GM12878 (cell line): Measurements from ENCODE around the gene SYNGR3. TPM values are rescaled to one million over a fixed set of nuclear protein-coding genes. Genes with fewer than 3 reads are reported as not detected.

Source experiments
- ATAC-seq: fragments of 200-7000 bp; cut with Tn5 transposase; 3 replicates; pipeline ENCODE4 v1.9.1; 2020; ENCODE audit warnings: mild to moderate bottlenecking, moderate library complexity
- BruUV-seq: library from RNA; stranded (reverse); fragments of 400-500 nt; replicated peaks from 2 replicates; lab custom pipeline; 2021; lab: Mats Ljungman, UMichigan
- CTCF ChIA-PET: fragments of 300-600 bp; sonication (Branson Sonifier 250); formaldehyde crosslinking; extraction: SDS; loops from one replicate; lab custom pipeline; 2021; ENCODE audit warnings: inconsistent platforms; lab: Yijun Ruan, JAX
- POLR2A ChIA-PET: fragments of 350-600 bp; formaldehyde crosslinking; extraction: SDS; loops from one replicate; lab custom pipeline; 2021; ENCODE audit warnings: inconsistent platforms; lab: Charles Lee
- RAD21 ChIA-PET: fragments of 300-600 bp; sonication (Branson Sonifier 250); formaldehyde crosslinking; loops from one replicate; lab custom pipeline; 2023; ENCODE audit warnings: antibody characterized with exemption; ENCODE audit not compliant: unreplicated experiment; lab: Charles Lee
- SMC1A ChIA-PET: fragments of 300-600 bp; sonication (Branson Sonifier 250); formaldehyde crosslinking; loops from one replicate; lab custom pipeline; 2023; ENCODE audit not compliant: unreplicated experiment, uncharacterized antibody; lab: Charles Lee
- DNase-seq: peaks from one replicate; pipeline ENCODE4 v3.0.0-alpha.2; 2011; ENCODE audit warnings: low read depth, low spot score
- FAIRE-seq: peaks from 3 replicates; lab custom pipeline; 2011; peaks lifted over from hg19 to GRCh38; lab: Jason Lieb, UNC
- H2AFZ ChIP-seq: 2 replicates; pipeline ENCODE4 v1.6.0; 2011; ENCODE audit warnings: low read depth, low read length, control low read depth; ENCODE audit not compliant: control insufficient read depth
- H3K27ac ChIP-seq: 2 replicates; pipeline ENCODE4 v1.5.1; 2011; ENCODE audit warnings: control low read depth; ENCODE audit not compliant: control insufficient read depth, insufficient read depth
- H3K27me3 ChIP-seq, 2 experiments: replicated peaks in 1 of 2; 2 replicates each; pipeline versions ENCODE4 v1.6.0 to v1.6.1; 2011; ENCODE audit warnings: low read length in 1 of 2; ENCODE audit not compliant: control insufficient read depth in 2 of 2, insufficient read depth in 2 of 2
- H3K36me3 ChIP-seq, 2 experiments: 2 replicates each; pipeline ENCODE4 v1.5.1; 2011; ENCODE audit warnings: low read length in 1 of 2; ENCODE audit not compliant: control insufficient read depth in 2 of 2, insufficient read depth in 2 of 2
- H3K4me1 ChIP-seq: 2 replicates; pipeline ENCODE4 v1.6.1; 2011; ENCODE audit warnings: mild to moderate bottlenecking, low read length, moderate library complexity, mixed read lengths; ENCODE audit not compliant: control insufficient read depth, insufficient read depth
- H3K4me2 ChIP-seq: 2 replicates; pipeline ENCODE4 v1.6.0; 2011; ENCODE audit warnings: control low read depth; ENCODE audit not compliant: control insufficient read depth, insufficient read depth
- H3K4me3 ChIP-seq: fragments of 200-600 bp; sonication (generic); 2 replicates; pipeline ENCODE4 v1.5.1; 2016
- H3K79me2 ChIP-seq: 2 replicates; pipeline ENCODE4 v1.6.0; 2011; ENCODE audit warnings: low read length; ENCODE audit not compliant: control insufficient read depth, insufficient read depth
- H3K9ac ChIP-seq: 2 replicates; pipeline ENCODE4 v1.8.0; 2011; ENCODE audit warnings: low read length, control low read depth, mixed read lengths; ENCODE audit not compliant: control insufficient read depth, insufficient read depth
- H3K9me3 ChIP-seq: replicated peaks from 3 replicates; pipeline ENCODE4 v1.5.1; 2011; ENCODE audit warnings: mild to moderate bottlenecking, low read length; ENCODE audit not compliant: control insufficient read depth, insufficient read depth
- H4K20me1 ChIP-seq: 2 replicates; pipeline ENCODE4 v1.6.0; 2011; ENCODE audit not compliant: control insufficient read depth, insufficient read depth
- ATF7 ChIP-seq: fragments of 450-650 bp; IDR thresholded peaks from 2 replicates; pipeline ENCODE4 v1.6.1; 2016; ENCODE audit warnings: low read depth, mild to moderate bottlenecking
- E2F4 ChIP-seq: IDR thresholded peaks from 2 replicates; pipeline ENCODE4 v1.6.1; 2012; ENCODE audit warnings: low read depth, low read length, improper control_type of control experiment
- GATAD2B ChIP-seq: fragments of 450-650 bp; conservative IDR thresholded peaks from 2 replicates; pipeline ENCODE4 v1.6.1; 2017; ENCODE audit warnings: low read depth, mild to moderate bottlenecking, moderate library complexity
- HSF1 ChIP-seq: fragments of 150-350 bp; IDR thresholded peaks from 2 replicates; pipeline ENCODE4 v1.6.1; 2014; ENCODE audit warnings: mild to moderate bottlenecking, low read depth, low read length
- MAX ChIP-seq: IDR thresholded peaks from 2 replicates; pipeline ENCODE4 v1.6.1; 2012; ENCODE audit warnings: low read depth, low read length, improper control_type of control experiment
- MTA2 ChIP-seq: fragments of 450-650 bp; IDR thresholded peaks from 2 replicates; pipeline ENCODE4 v1.6.1; 2016; ENCODE audit warnings: low read depth, mild to moderate bottlenecking, moderate library complexity
- MTA3 ChIP-seq: IDR thresholded peaks from 2 replicates; pipeline ENCODE4 v1.6.1; 2012; ENCODE audit warnings: low read length, inconsistent platforms, borderline replicate concordance
- NRF1 ChIP-seq: conservative IDR thresholded peaks from 2 replicates; pipeline ENCODE4 v1.6.1; 2011; ENCODE audit warnings: mild to moderate bottlenecking, low read depth, low read length, improper control_type of control experiment
- PRDM15 ChIP-seq: fragments of 450-650 bp; formaldehyde crosslinking; IDR thresholded peaks from 2 replicates; pipeline ENCODE4 v1.4.0; 2020; ENCODE audit warnings: mild to moderate bottlenecking, moderate library complexity
- RBBP5 ChIP-seq: fragments of 200-600 bp; sonication (generic); conservative IDR thresholded peaks from 2 replicates; pipeline ENCODE4 v1.6.1; 2016
- TAF1 ChIP-seq: IDR thresholded peaks from 2 replicates; pipeline ENCODE4 v1.6.1; 2011; ENCODE audit warnings: mild to moderate bottlenecking, low read depth, low read length, borderline replicate concordance
- TCF12 ChIP-seq: IDR thresholded peaks from 2 replicates; pipeline ENCODE4 v1.6.1; 2011; ENCODE audit warnings: low read depth, mild to moderate bottlenecking, low read length
- WGBS: methylation state at CpG from one replicate; pipeline ENCODE4 v1.1.6; 2016; ENCODE audit warnings: low lambda C conversion rate; ENCODE audit not compliant: insufficient replicate concordance, insufficient coverage; ENCODE audit errors: missing lambda C conversion rate; 5-methylcytosine and 5-hydroxymethylcytosine counted together
- in situ Hi-C: fragments of 300-500 bp; cut with MboI; formaldehyde crosslinking; loops from 9 replicates; pipeline ENCODE4 v1.14.3; 2018; ENCODE audit warnings: mixed read lengths
- intact Hi-C: fragments of 100-400 bp; cut with micrococcal nuclease; formaldehyde crosslinking; loops from one replicate; pipeline ENCODE4 v1.14.2; 2022; ENCODE audit not compliant: unreplicated experiment
- polyA plus RNA-seq, 11 experiments: library from polyadenylated mRNA; depleted of rRNA in 4 of 11; unstranded in 6 of 11; stranded (reverse) in 5 of 11; fragments of >200 nt; fragmentation: Nextera tagmentation in 4 of 11; fragmentation: Illumina TruSeq in 1 of 11; extraction: Ambion mirVana in 4 of 11; extraction: Trizol in 1 of 11; gene quantifications; 1 replicate in 1 of 11; 2 replicates in 10 of 11; pipeline versions ENCODE4 v1.2.1 to v1.2.3, GENCODE V29; 2011 to 2016; ENCODE audit warnings: inconsistent platforms in 2 of 11, missing spikeins in 2 of 11, low read depth in 1 of 11
- total RNA-seq, 4 experiments: library from RNA; depleted of rRNA in 3 of 4; stranded (reverse); fragments of >200 nt in 3 of 4; fragmentation: Illumina TruSeq in 1 of 4; extraction: Trizol in 1 of 4; gene quantifications; 2 replicates each; pipeline versions ENCODE4 v1.2.1 to v1.2.3, GENCODE V29; 2013 to 2021
- TF ChIP-seq, protein P1 (sequence below): fragments of 150-350 bp; IDR thresholded peaks from 2 replicates; pipeline ENCODE4 v1.6.1; 2016; ENCODE audit warnings: low read depth, low read length

The SYNGR3 gene
- total and polyA plus RNA-seq, 10 of the 15 experiments (the other 5 are each of a cell fraction or from before 2014, with no cell fraction given) = 1.2 to 18.1 (median 6.6) TPM

DNA sequence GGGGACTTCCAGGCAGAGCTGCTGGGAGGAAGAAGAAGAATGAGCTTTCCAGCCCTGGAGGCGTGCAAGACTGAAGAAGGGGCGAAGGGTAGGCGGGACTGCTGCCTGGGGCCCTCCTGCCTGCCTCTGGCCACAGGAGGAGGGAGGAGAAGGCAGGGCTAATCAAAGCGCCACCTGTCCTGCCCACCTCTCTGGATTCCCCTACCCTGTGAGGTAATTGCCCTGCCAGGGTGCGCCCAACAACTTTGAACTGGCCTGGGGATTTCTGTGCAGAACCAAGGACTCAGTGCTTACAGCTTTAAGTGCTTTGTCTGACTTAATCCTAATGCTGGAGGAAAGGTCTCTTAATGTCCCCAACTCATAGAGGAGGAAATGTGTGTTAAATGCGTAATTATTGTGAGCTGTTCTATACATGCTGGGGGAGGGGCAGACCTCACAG is 8.4 kb upstream of the SYNGR3 start, which contains the start of gene NOXO1:
Gene NOXO1, minus strand, starts transcription at position 72 of the 439 bp plus-strand sequence. CDS start 290 bp downstream, outside the sequence.
- FAIRE-seq (no peak), ATAC-seq (peak; percentile 66), DNase-seq (no peak)
- in situ Hi-C loops (no loop called here), intact Hi-C loops (no loop called here)
- Histone ChIP-seq H3K4me2 (no peak within 1 kb of the TSS), H3K27me3 (0 out of 4 replicates have a peak, but pooled peaks cover 0 to 5% of the 10 kb centered on the region in 2 experiments), H4K20me1 (no peaks in the 10 kb centered on the region), H3K36me3 (peaks cover 5 to 21% of the 10 kb centered on the region in 2 experiments; a peak in 3 of 4 replicates), H3K4me1 (peaks cover 28% of the 10 kb centered on the region), H3K9ac (no peak within 1 kb of the TSS), H3K79me2 (no peaks in the 10 kb centered on the region; the same call in none of the 2 replicates), H3K9me3 (no peaks in the 10 kb centered on the region), H3K4me3 (no peak within 1 kb of the TSS), H3K27ac (no peak within 1 kb of the TSS), H2AFZ (no peak within 1 kb of the TSS)
- no TSS peak for BruUV-seq
- RAD21 ChIA-PET = interaction anchor here (1.0 to 2.6 kb wide), 6 partner anchors 10 to 159 kb away, joined by 3 to 12 read pairs (median 6); partner anchors contain the start of genes RPS2 and TBL3
- 0% methylated on average over 6 of the region's 6 CpGs for WGBS
- SMC1A ChIA-PET = interaction anchor here (1.2 to 1.7 kb wide), 3 partner anchors 16 to 27 kb away, joined by 3 to 7 read pairs (median 5); partner anchors contain the start of gene RPS2
- POLR2A ChIA-PET = interaction anchor here (1.5 to 4.7 kb wide), 6 partner anchors 10 to 38 kb away, joined by 4 to 25 read pairs (median 12); partner anchors contain the start of genes MSRB1, NDUFB10, RPS2 and TBL3
- CTCF ChIA-PET = interaction anchor here (0.6 to 1.8 kb wide), 7 partner anchors 10 to 173 kb away, joined by 3 to 6 read pairs (median 5); partner anchors contain the start of gene RNF151
- no peak; the same call in 1 of the 2 replicates for TF ChIP-seq MTA2
- TF ChIP-seq MAX = no peak
- no peak for TF ChIP-seq PRDM15 (CRISPR knock-in tag)
- no peak for TF ChIP-seq HSF1
- TF ChIP-seq RBBP5 = no peak
- TF ChIP-seq GATAD2B = peak; percentile 51; the same call in 1 of the 2 replicates
- TF ChIP-seq E2F4 = no peak
- TF ChIP-seq, protein P1, sequence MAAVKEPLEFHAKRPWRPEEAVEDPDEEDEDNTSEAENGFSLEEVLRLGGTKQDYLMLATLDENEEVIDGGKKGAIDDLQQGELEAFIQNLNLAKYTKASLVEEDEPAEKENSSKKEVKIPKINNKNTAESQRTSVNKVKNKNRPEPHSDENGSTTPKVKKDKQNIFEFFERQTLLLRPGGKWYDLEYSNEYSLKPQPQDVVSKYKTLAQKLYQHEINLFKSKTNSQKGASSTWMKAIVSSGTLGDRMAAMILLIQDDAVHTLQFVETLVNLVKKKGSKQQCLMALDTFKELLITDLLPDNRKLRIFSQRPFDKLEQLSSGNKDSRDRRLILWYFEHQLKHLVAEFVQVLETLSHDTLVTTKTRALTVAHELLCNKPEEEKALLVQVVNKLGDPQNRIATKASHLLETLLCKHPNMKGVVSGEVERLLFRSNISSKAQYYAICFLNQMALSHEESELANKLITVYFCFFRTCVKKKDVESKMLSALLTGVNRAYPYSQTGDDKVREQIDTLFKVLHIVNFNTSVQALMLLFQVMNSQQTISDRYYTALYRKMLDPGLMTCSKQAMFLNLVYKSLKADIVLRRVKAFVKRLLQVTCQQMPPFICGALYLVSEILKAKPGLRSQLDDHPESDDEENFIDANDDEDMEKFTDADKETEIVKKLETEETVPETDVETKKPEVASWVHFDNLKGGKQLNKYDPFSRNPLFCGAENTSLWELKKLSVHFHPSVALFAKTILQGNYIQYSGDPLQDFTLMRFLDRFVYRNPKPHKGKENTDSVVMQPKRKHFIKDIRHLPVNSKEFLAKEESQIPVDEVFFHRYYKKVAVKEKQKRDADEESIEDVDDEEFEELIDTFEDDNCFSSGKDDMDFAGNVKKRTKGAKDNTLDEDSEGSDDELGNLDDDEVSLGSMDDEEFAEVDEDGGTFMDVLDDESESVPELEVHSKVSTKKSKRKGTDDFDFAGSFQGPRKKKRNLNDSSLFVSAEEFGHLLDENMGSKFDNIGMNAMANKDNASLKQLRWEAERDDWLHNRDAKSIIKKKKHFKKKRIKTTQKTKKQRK = no peak
- TF ChIP-seq MTA3 = peak; percentile 70; the same call in 1 of the 2 replicates
- no peak for TF ChIP-seq NRF1
- TF ChIP-seq TAF1 = no peak
- TF ChIP-seq ATF7 = peak; percentile 75
- TF ChIP-seq TCF12 = 0 out of 2 replicates have a peak, but pooled peaks have one; percentile 25
